GM12878 (cell line): ENCODE measurements around the gene HERC4.

Source experiments
- CTCF ChIP-seq, 3 experiments: IDR thresholded peaks in 2 of 3; conservative IDR thresholded peaks in 1 of 3; 2 replicates each; pipeline ENCODE4 v1.5.1; 2011; ENCODE audit warnings: low read depth in 3 of 3, low read length in 3 of 3, mild to moderate bottlenecking in 3 of 3, control low read depth in 2 of 3, moderate library complexity in 2 of 3, inconsistent platforms in 1 of 3, mixed read lengths in 1 of 3; ENCODE audit not compliant: control insufficient read depth in 2 of 3, insufficient read depth in 1 of 3; ENCODE audit errors: extremely low read depth in 1 of 3
- E2F8 ChIP-seq: fragments of 450-650 bp; IDR thresholded peaks from 2 replicates; pipeline ENCODE4 v1.6.1; 2018; ENCODE audit warnings: mild to moderate bottlenecking, low read depth, moderate library complexity; ENCODE audit not compliant: partially characterized antibody
- ETV6 ChIP-seq, 2 experiments: fragments of 450-650 bp in 1 of 2; IDR thresholded peaks in 1 of 2; conservative IDR thresholded peaks in 1 of 2; 2 replicates each; pipeline ENCODE4 v1.6.1; 2014; ENCODE audit warnings: antibody characterized with exemption in 1 of 2, borderline replicate concordance in 1 of 2, low read depth in 1 of 2, mild to moderate bottlenecking in 1 of 2, moderate library complexity in 1 of 2
- GABPA ChIP-seq: IDR thresholded peaks from 2 replicates; pipeline ENCODE4 v1.6.1; 2014; ENCODE audit warnings: antibody characterized with exemption, low read depth, mild to moderate bottlenecking, inconsistent platforms
- MYC ChIP-seq: IDR thresholded peaks from 2 replicates; pipeline ENCODE4 v1.6.1; 2011; ENCODE audit warnings: mild to moderate bottlenecking, low read length, moderate library complexity, inconsistent platforms; ENCODE audit not compliant: insufficient read depth, insufficient replicate concordance, insufficient read length, severe bottlenecking
- NRF1 ChIP-seq: conservative IDR thresholded peaks from 2 replicates; pipeline ENCODE4 v1.6.1; 2011; ENCODE audit warnings: mild to moderate bottlenecking, low read depth, low read length, improper control_type of control experiment
- RELB ChIP-seq: fragments of 450-650 bp; IDR thresholded peaks from 2 replicates; pipeline ENCODE4 v1.6.1; 2017; ENCODE audit warnings: low read depth, mild to moderate bottlenecking, moderate library complexity
- REST ChIP-seq: IDR thresholded peaks from 2 replicates; pipeline ENCODE4 v1.6.1; 2012; ENCODE audit warnings: mild to moderate bottlenecking, low read depth, low read length
- SREBF1 ChIP-seq: IDR thresholded peaks from 2 replicates; pipeline ENCODE4 v1.6.1; 2012; ENCODE audit warnings: mild to moderate bottlenecking, low read length
- ZNF207 ChIP-seq: fragments of 450-650 bp; IDR thresholded peaks from 2 replicates; pipeline ENCODE4 v1.6.1; 2014; ENCODE audit warnings: antibody characterized with exemption, mild to moderate bottlenecking, borderline replicate concordance
- ZZZ3 ChIP-seq: IDR thresholded peaks from 2 replicates; pipeline ENCODE4 v1.6.1; 2011; ENCODE audit warnings: low read depth; ENCODE audit not compliant: control insufficient read depth, insufficient read length

- no peak for TF ChIP-seq SREBF1
- no peak for TF ChIP-seq CTCF (IDR thresholded peaks at IDR 0.05 in 2 of 3, conservative IDR thresholded peaks at IDR 0.05 in 1 of 3; ENCODE audit: control insufficient read depth in 2 of 3, extremely low read depth in 1 of 3, insufficient read depth in 1 of 3, low read depth in 3 of 3, low read length in 3 of 3)
- TF ChIP-seq E2F8: no peak
- no peak for TF ChIP-seq ETV6 (conservative IDR thresholded peaks at IDR 0.05 in 1 of 2, IDR thresholded peaks at IDR 0.05 in 1 of 2; ENCODE audit: borderline replicate concordance in 1 of 2, low read depth in 1 of 2)
- no peak for TF ChIP-seq REST
- TF ChIP-seq ZZZ3: no peak
- TF ChIP-seq GABPA: no peak
- no peak for TF ChIP-seq MYC
- no peak for TF ChIP-seq NRF1
- no peak for TF ChIP-seq ZNF207
- TF ChIP-seq RELB: no peak
Observed at GRCh38 chr10:68109331-68109730, 34.2 kb upstream of the HERC4 start, which contains the start of gene MYPN.
